Stimulated activated CD4-positive, alpha-beta T cell treated with anti-CD3 and anti-CD28 coated beads, Interleukin-1b, Interleukin-23, amount 100 ng/mL, for 24 hours (primary cell): Measurements from ENCODE around the gene SGIP1.
"Not testable (repeated sequence)": the region's sequence is repeated elsewhere in the genome, so short reads cannot be mapped to it uniquely, and the experiment has no call there.

ENCODE experiments used
- DNase-seq, 4 experiments: peaks; one replicate each; pipeline ENCODE4 v3.0.0-alpha.2; 2020; ENCODE audit warnings: low read depth in 4 of 4, low spot score in 1 of 4

SGIP1 gene

GRCh38 chr1:66552829-66553228, 18.9 kb downstream of the SGIP1 start:
- no peak for DNase-seq

GRCh38 chr1:66553846-66554245, 19.9 kb downstream of the SGIP1 start:
- DNase-seq, result no peak

- DNase-seq, result no peak
These were observed 22.2 kb downstream of the SGIP1 start for GRCh38 chr1:66556161-66556611.

- DNase-seq, result no peak
These were observed 23.2 kb downstream of the SGIP1 start for GRCh38 chr1:66557157-66557556.

GRCh38 chr1:66559517-66559916, 25.6 kb downstream of the SGIP1 start:
- DNase-seq, result no peak

GRCh38 chr1:66562561-66562960, 28.6 kb downstream of the SGIP1 start:
- DNase-seq, result no peak

- no peak for DNase-seq
These were observed 29.3 kb downstream of the SGIP1 start for GRCh38 chr1:66563094-66563800.

- DNase-seq, result no peak
These were observed 30.1 kb downstream of the SGIP1 start for GRCh38 chr1:66563941-66564630.

- no peak for DNase-seq
These were observed 36.2 kb downstream of the SGIP1 start for GRCh38 chr1:66570196-66570595.

- no peak for DNase-seq
These were observed 37.8 kb downstream of the SGIP1 start for GRCh38 chr1:66571789-66572188.

GRCh38 chr1:66575739-66576138, 41.8 kb downstream of the SGIP1 start:
- no peak for DNase-seq

- no peak for DNase-seq
These were observed 42.7 kb downstream of the SGIP1 start for GRCh38 chr1:66576645-66577044.

GRCh38 chr1:66578841-66579240, 44.9 kb downstream of the SGIP1 start:
- no peak for DNase-seq

GRCh38 chr1:66580081-66580480, 46.1 kb downstream of the SGIP1 start:
- DNase-seq, result no peak

GRCh38 chr1:66583021-66583420, 49.1 kb downstream of the SGIP1 start:
- no peak for DNase-seq

GRCh38 chr1:66585002-66585401, 51.0 kb downstream of the SGIP1 start:
- DNase-seq, result no peak

- DNase-seq, result no peak
These were observed 55.4 kb downstream of the SGIP1 start for GRCh38 chr1:66589326-66589725.

- DNase-seq, result not testable (repeated sequence)
These were observed 58.2 kb downstream of the SGIP1 start for GRCh38 chr1:66592106-66592507.

- DNase-seq, result no peak
These were observed 62.2 kb downstream of the SGIP1 start for GRCh38 chr1:66596191-66596590.

GRCh38 chr1:66597500-66597899, 63.5 kb downstream of the SGIP1 start:
- no peak for DNase-seq

GRCh38 chr1:66598670-66599069, 64.7 kb downstream of the SGIP1 start:
- no peak for DNase-seq

- no peak for DNase-seq
These were observed 65.4 kb downstream of the SGIP1 start for GRCh38 chr1:66599346-66599745.
